ENCODE measurements around the gene MYADML2.

- TF ChIP-seq CTCF (IDR thresholded peaks at IDR 0.05; ENCODE audit: low read depth, low read length) (no peak), EZH2phosphoT487 (IDR thresholded peaks at IDR 0.05; ENCODE audit: low read depth) (no peak)
Measured at GRCh38 chr17:81980122-81980521, 33.1 kb upstream of the MYADML2 start.
